Epithelial cell of esophagus (primary cell): ENCODE results near the gene FAM167B.

Source experiments
- DNase-seq: peaks from one replicate; pipeline ENCODE4 v3.0.0; 2010; ENCODE audit warnings: low read depth
- H3K4me3 ChIP-seq: 2 replicates; pipeline ENCODE4 v1.5.1; 2011; ENCODE audit warnings: mild to moderate bottlenecking, low read length, control low read depth
- TF ChIP-seq, protein P1 (sequence below): IDR thresholded peaks from 2 replicates; pipeline ENCODE4 v1.5.1; 2011; ENCODE audit warnings: low read depth, mild to moderate bottlenecking, low read length, control low read depth, inconsistent platforms; ENCODE audit not compliant: insufficient read depth; ENCODE audit errors: missing control alignments

FAM167B gene

DNA sequence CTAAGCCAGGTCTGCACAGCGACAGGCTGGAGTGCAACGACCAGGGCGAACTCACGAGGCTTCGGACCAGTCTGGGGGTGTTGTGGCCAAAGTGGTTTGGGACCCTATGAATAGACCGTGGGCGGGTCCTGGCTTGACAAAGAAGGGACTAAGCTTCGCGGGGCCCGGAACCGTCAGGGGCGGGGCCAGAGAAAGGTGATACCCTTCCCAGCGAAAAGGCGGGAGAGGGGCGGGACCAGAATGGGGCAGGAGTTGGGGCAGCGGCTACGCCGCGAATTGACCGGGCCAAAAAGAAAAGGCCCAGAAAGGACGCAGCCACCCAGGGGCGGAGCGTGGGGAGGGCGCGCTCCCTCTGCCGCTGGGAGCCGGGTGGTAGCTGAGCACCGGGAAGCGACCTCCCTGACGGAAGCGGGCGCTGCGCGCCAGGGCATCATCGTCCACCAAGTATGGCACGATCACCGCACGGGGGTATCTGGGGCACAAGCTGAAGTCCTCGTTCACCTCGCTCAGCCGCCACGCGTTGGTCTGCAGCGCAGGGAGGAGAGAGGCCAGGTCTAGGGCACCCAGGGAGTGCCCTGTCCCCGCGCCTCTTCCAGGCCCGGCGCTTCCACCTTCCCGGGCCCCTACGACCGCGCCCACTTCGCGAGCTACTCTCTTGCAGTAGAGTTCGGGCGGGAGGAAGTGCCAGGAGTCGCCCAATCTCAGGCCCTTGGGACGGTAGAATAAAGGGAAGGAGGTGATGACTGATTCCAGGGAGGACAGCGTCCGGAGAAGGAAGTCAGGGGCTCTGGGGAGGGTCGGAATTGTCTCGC, 6.7 kb upstream of the FAM167B start:
- TF ChIP-seq, protein P1, sequence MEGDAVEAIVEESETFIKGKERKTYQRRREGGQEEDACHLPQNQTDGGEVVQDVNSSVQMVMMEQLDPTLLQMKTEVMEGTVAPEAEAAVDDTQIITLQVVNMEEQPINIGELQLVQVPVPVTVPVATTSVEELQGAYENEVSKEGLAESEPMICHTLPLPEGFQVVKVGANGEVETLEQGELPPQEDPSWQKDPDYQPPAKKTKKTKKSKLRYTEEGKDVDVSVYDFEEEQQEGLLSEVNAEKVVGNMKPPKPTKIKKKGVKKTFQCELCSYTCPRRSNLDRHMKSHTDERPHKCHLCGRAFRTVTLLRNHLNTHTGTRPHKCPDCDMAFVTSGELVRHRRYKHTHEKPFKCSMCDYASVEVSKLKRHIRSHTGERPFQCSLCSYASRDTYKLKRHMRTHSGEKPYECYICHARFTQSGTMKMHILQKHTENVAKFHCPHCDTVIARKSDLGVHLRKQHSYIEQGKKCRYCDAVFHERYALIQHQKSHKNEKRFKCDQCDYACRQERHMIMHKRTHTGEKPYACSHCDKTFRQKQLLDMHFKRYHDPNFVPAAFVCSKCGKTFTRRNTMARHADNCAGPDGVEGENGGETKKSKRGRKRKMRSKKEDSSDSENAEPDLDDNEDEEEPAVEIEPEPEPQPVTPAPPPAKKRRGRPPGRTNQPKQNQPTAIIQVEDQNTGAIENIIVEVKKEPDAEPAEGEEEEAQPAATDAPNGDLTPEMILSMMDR: no peak
- DNase-seq: peak; percentile 40
- peak overlapping the region; percentile 51 for H3K4me3 ChIP-seq

DNA sequence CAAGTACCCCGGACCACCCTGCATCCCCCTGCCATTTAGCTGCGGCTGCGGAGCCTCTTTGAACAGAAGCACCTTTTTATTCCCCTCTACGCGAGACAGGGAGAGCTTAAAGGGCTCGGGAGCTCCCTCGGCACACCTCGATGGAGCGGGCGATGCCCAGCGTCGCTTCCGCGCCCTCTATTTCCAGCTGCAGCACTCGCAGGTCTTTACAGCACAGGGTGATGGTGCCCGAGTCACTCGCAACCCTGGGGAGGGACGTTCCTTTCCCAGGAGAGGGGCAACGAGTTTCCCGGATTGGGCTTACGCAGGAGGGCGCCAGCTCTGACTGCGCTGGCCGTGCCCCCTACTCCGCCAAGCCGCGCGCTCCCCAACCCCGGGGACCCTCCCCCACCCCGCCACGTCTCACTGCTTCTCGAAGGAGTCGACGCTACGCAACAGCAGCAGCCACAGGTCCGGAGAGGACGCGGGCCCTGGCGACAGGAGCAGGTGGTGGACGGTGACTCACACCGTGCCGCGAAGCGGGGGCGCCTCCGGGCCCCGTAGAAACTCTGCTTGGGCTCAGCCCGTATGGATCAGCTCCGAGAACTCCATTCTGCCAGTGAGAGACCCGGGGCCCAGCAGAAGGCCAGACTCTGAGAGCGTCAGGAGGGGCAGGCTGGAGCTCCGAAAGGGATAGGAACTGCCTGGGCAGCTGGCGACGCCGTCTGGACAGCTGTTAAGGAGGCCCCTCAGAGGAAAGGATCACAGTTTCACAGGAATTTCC, 5.8 kb upstream of the FAM167B start:
- DNase-seq: no peak
- peak overlapping the region; percentile 51 for H3K4me3 ChIP-seq
- TF ChIP-seq, protein P1: no peak

DNA sequence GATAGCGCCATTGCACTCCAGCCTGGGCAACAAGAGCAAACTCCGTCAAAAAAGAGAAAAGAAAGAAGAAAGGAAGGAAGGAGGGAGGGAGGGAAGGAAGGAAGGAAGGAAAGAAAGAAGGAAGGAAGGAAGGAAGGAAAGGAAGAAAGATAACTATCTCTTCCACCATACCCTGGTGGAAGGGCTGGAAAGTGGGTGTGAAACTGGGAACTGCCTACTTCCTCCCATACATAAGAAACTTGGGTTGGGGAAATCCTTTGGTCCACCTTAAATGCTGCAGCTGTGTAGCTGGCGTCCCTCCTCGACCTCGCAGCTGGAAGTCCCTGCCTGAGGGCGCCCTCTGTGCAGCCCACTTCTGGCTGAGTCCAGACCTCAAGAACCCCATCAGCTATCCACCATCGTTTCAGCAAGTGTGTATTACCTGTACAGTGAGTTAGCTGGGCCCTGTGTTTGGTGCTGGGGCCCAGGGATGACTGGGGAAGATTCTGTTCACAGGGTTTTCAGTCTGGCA, 4.6 kb upstream of the FAM167B start:
- H3K4me3 ChIP-seq: no peak overlapping the region
- TF ChIP-seq, protein P1: no peak
- DNase-seq: no peak

DNA sequence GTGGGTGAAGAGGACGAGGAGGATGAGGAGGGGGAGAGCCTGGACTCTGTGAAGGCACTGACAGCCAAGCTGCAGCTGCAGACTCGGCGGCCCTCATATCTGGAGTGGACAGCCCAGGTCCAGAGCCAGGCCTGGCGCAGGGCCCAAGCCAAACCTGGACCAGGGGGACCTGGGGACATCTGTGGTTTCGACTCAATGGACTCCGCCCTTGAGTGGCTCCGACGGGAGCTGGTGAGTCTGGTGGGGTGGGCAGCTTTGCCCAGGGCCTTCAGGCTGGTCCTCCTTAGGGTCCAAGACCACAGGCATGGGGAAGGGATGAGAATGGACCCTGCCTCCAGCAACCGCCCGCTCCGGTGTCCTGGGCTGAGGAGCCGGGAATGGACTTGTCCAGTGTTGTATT, 430 bp downstream of the FAM167B start:
- no peak overlapping the region for H3K4me3 ChIP-seq
- DNase-seq: no peak
- TF ChIP-seq, protein P1: no peak

DNA sequence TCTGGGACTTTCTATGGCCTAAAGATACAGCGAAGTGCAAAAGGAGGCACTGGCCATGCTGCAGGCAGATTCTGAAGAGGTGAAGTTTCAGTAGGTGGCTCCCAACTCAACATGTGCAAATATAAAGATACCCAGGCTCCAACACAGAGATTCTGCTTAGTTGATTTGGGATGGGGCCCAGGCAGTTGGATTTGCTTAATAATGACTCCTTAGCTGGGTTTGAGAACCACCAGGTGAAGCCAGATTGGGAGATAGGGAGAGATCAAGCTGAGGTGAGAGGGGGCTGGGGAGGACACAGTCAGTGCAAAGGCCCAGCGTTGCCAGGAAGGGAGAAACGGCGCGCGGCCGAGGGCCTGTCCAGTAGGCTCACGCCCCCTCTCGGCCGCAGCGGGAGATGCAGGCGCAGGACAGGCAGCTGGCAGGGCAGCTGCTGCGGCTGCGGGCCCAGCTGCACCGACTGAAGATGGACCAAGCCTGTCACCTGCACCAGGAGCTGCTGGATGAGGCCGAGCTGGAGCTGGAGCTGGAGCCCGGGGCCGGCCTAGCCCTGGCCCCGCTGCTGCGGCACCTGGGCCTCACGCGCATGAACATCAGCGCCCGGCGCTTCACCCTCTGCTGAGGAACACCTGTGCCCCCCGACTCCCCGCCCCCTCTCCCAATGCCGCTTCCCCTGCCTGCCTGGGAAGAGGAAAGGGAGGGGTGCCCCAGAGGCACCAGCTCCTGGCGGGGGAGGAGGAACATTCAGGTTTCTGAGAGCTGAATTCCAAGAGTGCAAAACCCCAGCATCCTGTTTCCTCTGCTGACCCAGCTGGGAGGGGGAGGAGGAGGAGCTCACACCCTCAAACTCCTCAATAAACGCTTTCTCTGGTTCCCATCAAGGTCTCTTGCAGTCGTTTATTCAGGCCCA, 1.2 kb downstream of the FAM167B start:
- no peak overlapping the region for H3K4me3 ChIP-seq

More for the DNA sequence above, 1.2 kb downstream of the FAM167B start:
- TF ChIP-seq, protein P1: peak; percentile 68
- DNase-seq: peak; percentile 79
